IMR-90 (cell line): ENCODE results near the gene SH3D21. TPM values are rescaled to one million over a fixed set of nuclear protein-coding genes. Genes with fewer than 3 reads are reported as not detected.

Experiments used
- ATAC-seq: fragments of 200-7000 bp; cut with Tn5 transposase; 2 replicates; pipeline ENCODE4 v1.9.1; 2020; ENCODE audit warnings: low read depth, mild to moderate bottlenecking, moderate library complexity
- BruUV-seq: library from RNA; stranded (reverse); fragments of 400-500 nt; replicated peaks from 2 replicates; lab custom pipeline; 2021; lab: Mats Ljungman, UMichigan
- CTCF ChIA-PET: fragments of 300-600 bp; formaldehyde crosslinking; extraction: SDS; loops from one replicate; lab custom pipeline; 2021; ENCODE audit warnings: antibody characterized with exemption; lab: Yijun Ruan, JAX
- POLR2A ChIA-PET: fragments of 300-600 bp; sonication (Branson Sonifier 250); formaldehyde crosslinking; loops from one replicate; lab custom pipeline; 2022; ENCODE audit warnings: antibody characterized with exemption; ENCODE audit not compliant: unreplicated experiment; lab: Charles Lee
- DNase-seq: peaks from one replicate; pipeline ENCODE4 v3.0.0; 2013
- H2AFZ ChIP-seq: replicated peaks from 2 replicates; pipeline ENCODE3; 2013; ENCODE audit warnings: low read length, mild to moderate bottlenecking; ENCODE audit not compliant: poor library complexity
- H2AK5ac ChIP-seq: 2 replicates; pipeline ENCODE4 v1.6.1; 2013; ENCODE audit warnings: low read depth, low read length, inconsistent platforms
- H2AK9ac ChIP-seq: replicated peaks from 2 replicates; pipeline ENCODE3; 2013; ENCODE audit warnings: mild to moderate bottlenecking, low read depth, low read length, moderate library complexity; ENCODE audit not compliant: poor library complexity
- H2BK120ac ChIP-seq: 2 replicates; pipeline ENCODE4 v1.6.1; 2013; ENCODE audit warnings: low read depth, low read length, inconsistent platforms
- H2BK15ac ChIP-seq: 3 replicates; pipeline ENCODE4 v1.6.1; 2013; ENCODE audit warnings: low read depth, low read length, inconsistent platforms
- H2BK20ac ChIP-seq: 2 replicates; pipeline ENCODE4 v1.6.1; 2013; ENCODE audit warnings: low read depth, mild to moderate bottlenecking, inconsistent platforms, low read length, moderate library complexity
- H2BK5ac ChIP-seq: 2 replicates; pipeline ENCODE4 v1.6.1; 2013; ENCODE audit warnings: mild to moderate bottlenecking, low read depth, low read length, inconsistent platforms; ENCODE audit not compliant: poor library complexity, severe bottlenecking
- H3K14ac ChIP-seq: replicated peaks from 2 replicates; pipeline ENCODE4 v1.6.1; 2013; ENCODE audit warnings: low read depth, low read length, inconsistent platforms
- H3K18ac ChIP-seq: 2 replicates; pipeline ENCODE4 v1.6.1; 2013; ENCODE audit warnings: low read depth, low read length, control low read depth
- H3K23ac ChIP-seq: 2 replicates; pipeline ENCODE4 v1.6.1; 2013; ENCODE audit warnings: low read depth, low read length, inconsistent platforms
- H3K27ac ChIP-seq: 2 replicates; pipeline ENCODE4 v1.5.1; 2013; ENCODE audit warnings: mild to moderate bottlenecking, control low read depth, low read length; ENCODE audit not compliant: insufficient read depth
- H3K27me3 ChIP-seq: 2 replicates; pipeline ENCODE4 v1.6.1; 2013; ENCODE audit warnings: low read length; ENCODE audit not compliant: control insufficient read depth, insufficient read depth
- H3K36me3 ChIP-seq: 2 replicates; pipeline ENCODE4 v1.6.1; 2013; ENCODE audit warnings: low read length, mixed read lengths; ENCODE audit not compliant: control insufficient read depth, insufficient read depth
- H3K4ac ChIP-seq: 2 replicates; pipeline ENCODE4 v1.6.1; 2013; ENCODE audit warnings: low read depth, low read length, inconsistent platforms
- H3K4me1 ChIP-seq: 2 replicates; pipeline ENCODE4 v1.6.1; 2013; ENCODE audit warnings: low read length, mixed read lengths; ENCODE audit not compliant: control insufficient read depth, insufficient read depth
- H3K4me2 ChIP-seq: 2 replicates; pipeline ENCODE4 v1.6.1; 2013; ENCODE audit warnings: low read depth, mild to moderate bottlenecking, control low read depth, low read length, moderate library complexity
- H3K4me3 ChIP-seq: 2 replicates; pipeline ENCODE4 v1.5.1; 2013; ENCODE audit warnings: low read depth, mild to moderate bottlenecking, control low read depth, low read length, moderate library complexity; ENCODE audit not compliant: insufficient read depth
- H3K56ac ChIP-seq: 2 replicates; pipeline ENCODE4 v1.6.1; 2013; ENCODE audit warnings: low read length, inconsistent platforms; ENCODE audit not compliant: insufficient read depth; ENCODE audit errors: extremely low read depth
- H3K79me1 ChIP-seq, 2 experiments: 2 replicates each; pipeline ENCODE4 v1.6.1; 2013; ENCODE audit warnings: low read length in 2 of 2, inconsistent platforms in 1 of 2, low read depth in 1 of 2
- H3K9ac ChIP-seq: 2 replicates; pipeline ENCODE4 v1.6.1; 2013; ENCODE audit warnings: low read depth, low read length, control low read depth
- H3K9me1 ChIP-seq: 2 replicates; pipeline ENCODE4 v1.6.1; 2013; ENCODE audit warnings: low read length, inconsistent platforms; ENCODE audit not compliant: insufficient read depth
- H3K9me3 ChIP-seq: 2 replicates; pipeline ENCODE4 v1.6.1; 2013; ENCODE audit warnings: low read length; ENCODE audit not compliant: control insufficient read depth, insufficient read depth
- H4K20me1 ChIP-seq: 2 replicates; pipeline ENCODE4 v1.6.1; 2013; ENCODE audit warnings: low read length, inconsistent platforms; ENCODE audit not compliant: insufficient read depth
- H4K5ac ChIP-seq: 2 replicates; pipeline ENCODE4 v1.6.1; 2013; ENCODE audit warnings: mild to moderate bottlenecking, low read depth, low read length, control low read depth
- H4K8ac ChIP-seq, 2 experiments: 2 replicates each; pipeline ENCODE4 v1.6.1; 2013; ENCODE audit warnings: low read depth in 2 of 2, low read length in 2 of 2, control low read depth in 1 of 2, inconsistent platforms in 1 of 2
- H4K91ac ChIP-seq: 2 replicates; pipeline ENCODE4 v1.6.1; 2013; ENCODE audit warnings: low read depth, low read length, inconsistent platforms; ENCODE audit not compliant: insufficient read depth
- POLR2A ChIP-seq: IDR thresholded peaks from 2 replicates; pipeline ENCODE4 v1.6.1; 2012; ENCODE audit warnings: mild to moderate bottlenecking, low read depth, low read length
- USF2 ChIP-seq: fragments of 150-350 bp; IDR thresholded peaks from 2 replicates; pipeline ENCODE4 v1.6.1; 2017; ENCODE audit warnings: mild to moderate bottlenecking, antibody characterized with exemption, low read length, low read depth
- WGBS, 2 experiments: methylation state at CpG; one replicate each; pipeline versions ENCODE4 v1.1.5 to v1.1.7; 2013; ENCODE audit warnings: missing lambda C conversion rate in 2 of 2; ENCODE audit not compliant: insufficient read length in 1 of 2; ENCODE audit errors: extremely low coverage in 2 of 2; 5-methylcytosine and 5-hydroxymethylcytosine counted together
- dilution Hi-C: fragments of 300-500 bp; cut with HindIII; formaldehyde crosslinking; loops from one replicate; pipeline ENCODE4 v1.14.3; 2018; ENCODE audit warnings: low sequenced_read_pairs; ENCODE audit not compliant: unreplicated experiment
- in situ Hi-C: fragments of 300-500 bp; cut with MboI; formaldehyde crosslinking; loops from 3 replicates; pipeline ENCODE4 v1.14.3; 2019; ENCODE audit warnings: low sequenced_read_pairs, inconsistent platforms, mixed read lengths
- intact Hi-C: fragments of 100-400 bp; cut with micrococcal nuclease; formaldehyde crosslinking; loops from 2 replicates; pipeline ENCODE4 v1.10.0; 2022
- polyA plus RNA-seq, 3 experiments: library from polyadenylated mRNA; depleted of rRNA; stranded (reverse); fragments of >200 nt; gene quantifications; 2 replicates each; pipeline ENCODE4 v1.2.3, GENCODE V29; 2012; ENCODE audit warnings: low replicate concordance in 1 of 3
- total RNA-seq: library from RNA; depleted of rRNA; stranded (reverse); fragments of >200 nt; gene quantifications from 2 replicates; pipeline ENCODE4 v1.2.3, GENCODE V29; 2012

SH3D21 gene
- total and polyA plus RNA-seq, 2 of the 4 experiments (the other 2 are of a cell fraction) = 1.8 to 11.9 TPM

- peak; percentile 18 for ATAC-seq
- intact Hi-C loops (loop anchor here (2.0 kb wide), 1 partner anchor 16 kb away; no protein-coding TSS in a partner anchor), dilution Hi-C loops (no loop called here), in situ Hi-C loops (no loop called here)
- Histone ChIP-seq H4K91ac (peak overlapping the region; percentile 100), H2BK20ac (peak overlapping the region; percentile 98), H2AFZ (peak overlapping the region; percentile 56), H3K4me1 (peaks cover 45% of the 10 kb centered on the region), H2BK15ac (peak overlapping the region; percentile 97), H3K4me2 (peak overlapping the region; percentile 36; the same call in 1 of the 2 replicates), H3K23ac (peak overlapping the region; percentile 99), H3K9me3 (no peaks in the 10 kb centered on the region), H3K27me3 (no peaks in the 10 kb centered on the region), H3K9ac (peak overlapping the region; percentile 2; the same call in 1 of the 2 replicates), H3K56ac (peak overlapping the region; percentile 97), H2BK120ac (peak overlapping the region; percentile 99), H2AK5ac (peak overlapping the region; percentile 99), H3K36me3 (peaks cover 45% of the 10 kb centered on the region), H4K8ac (peak overlapping the region; percentile 78 to 98), H3K79me1 (peaks cover 18 to 76% of the 10 kb centered on the region in 2 experiments; a peak in 3 of 4 replicates), H4K20me1 (no peaks in the 10 kb centered on the region), H3K14ac (peak overlapping the region; percentile 98), H3K4ac (peak overlapping the region; percentile 100), H3K27ac (peak overlapping the region; percentile 91), H3K4me3 (no peak overlapping the region), H3K9me1 (peaks cover 41% of the 10 kb centered on the region), H4K5ac (peak overlapping the region; percentile 79), H3K18ac (peak overlapping the region; percentile 81), H2BK5ac (peak overlapping the region; percentile 99), H2AK9ac (peak overlapping the region; percentile 100)
- ChIA-PET POLR2A (interaction anchor here (1.2 to 1.7 kb wide), 2 partner anchors 34 to 203 kb away, joined by 3 to 5 read pairs; partner anchors contain the start of gene TRAPPC3), CTCF (interaction anchor here (1.1 to 3.2 kb wide), 4 partner anchors 10 to 68 kb away, joined by 3 to 18 read pairs (median 10); partner anchors contain the start of gene EVA1B)
- BruUV-seq = no TSS peak
- TF ChIP-seq POLR2A (0 out of 2 replicates have a peak, but pooled peaks have one; percentile 13), USF2 (no peak)
- WGBS, 2 experiments = 53% methylated on average over 5 of the region's 13 CpGs; no CpG with 5 or more reads in 1 of the 2 experiments
- DNase-seq = peak; percentile 42
These were observed 46.1 kb downstream of the SH3D21 start for GRCh38 chr1:36352125-36352909.
